HG03039 (cell line): ENCODE data around the gene ATXN7.

ENCODE experiments used
- ATAC-seq: cut with Tn5 transposase; IDR thresholded peaks from one replicate; pipeline ENCODE4 v1.9.1; 2021; ENCODE audit warnings: mild to moderate bottlenecking, moderate library complexity; ENCODE audit not compliant: unreplicated experiment

ATXN7 gene

DNA sequence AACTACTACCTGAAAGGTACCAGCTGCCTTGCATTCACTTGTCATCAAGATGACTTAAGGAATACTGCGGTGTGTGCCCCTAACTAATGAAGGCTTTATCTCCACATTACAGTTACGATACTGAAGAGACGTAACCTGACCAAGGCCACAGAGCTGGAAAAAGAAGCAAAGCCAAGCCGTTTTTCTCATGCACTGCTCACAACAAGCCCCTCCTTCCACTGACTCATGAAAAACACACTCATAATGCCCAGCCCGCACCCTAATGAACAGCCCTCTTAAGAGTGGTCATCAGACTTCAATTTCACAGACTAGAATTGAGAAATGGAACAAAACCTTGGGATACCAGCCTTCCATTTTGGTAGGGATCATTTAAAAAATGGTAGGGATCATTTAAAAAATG lies 148.0 kb downstream of the ATXN7 start:
- ATAC-seq: no peak

DNA sequence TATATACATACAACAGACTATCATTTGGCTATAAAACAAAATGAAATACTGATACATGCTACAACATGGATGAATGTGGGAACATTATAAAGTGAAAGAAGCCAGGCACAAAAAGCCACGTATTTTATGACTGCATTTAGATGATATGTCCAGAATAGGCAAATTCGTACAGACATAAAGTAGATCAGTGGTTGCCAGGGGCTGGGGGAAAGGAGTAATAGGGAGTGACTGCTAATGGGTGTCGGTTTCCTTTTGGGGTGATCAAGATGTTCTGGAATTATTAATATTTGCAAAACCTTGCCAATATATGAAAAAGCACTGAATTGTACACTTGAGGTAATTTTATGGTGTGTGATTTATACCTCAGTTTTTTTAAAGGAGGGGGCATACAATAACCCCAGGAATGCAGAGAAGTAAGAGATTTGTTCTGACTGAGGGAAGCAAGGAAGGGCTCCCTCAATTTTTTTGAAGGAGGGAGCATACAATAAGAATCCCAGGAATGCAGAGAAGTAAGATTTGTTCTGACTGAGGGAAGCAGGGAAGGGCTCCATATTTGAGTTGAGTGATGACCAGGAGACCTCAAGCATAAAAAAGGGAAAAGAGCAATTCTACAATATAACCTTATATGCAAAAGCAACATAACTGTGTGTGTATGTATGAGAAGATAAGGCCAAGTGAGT lies 153.4 kb downstream of the ATXN7 start:
- ATAC-seq: no peak

DNA sequence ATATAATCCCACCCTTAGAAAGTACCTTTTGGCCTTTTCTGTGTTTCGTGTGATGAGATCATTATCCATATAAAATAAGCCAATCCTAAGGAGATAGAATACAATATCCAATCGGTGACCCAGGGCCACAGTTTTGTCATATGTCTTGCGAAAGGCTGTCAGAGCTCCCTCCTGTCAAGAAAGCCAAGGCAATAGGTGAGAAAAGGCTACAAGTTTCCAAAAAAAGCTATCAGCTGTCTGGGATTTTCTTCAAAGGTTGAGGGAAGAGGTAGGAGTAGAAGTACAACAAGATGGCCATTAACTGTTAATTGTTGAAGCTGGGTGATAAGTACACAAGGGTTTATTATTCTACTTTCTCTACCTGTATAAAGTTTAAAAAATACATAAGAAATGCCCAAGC lies 155.6 kb downstream of the ATXN7 start:
- no peak for ATAC-seq

DNA sequence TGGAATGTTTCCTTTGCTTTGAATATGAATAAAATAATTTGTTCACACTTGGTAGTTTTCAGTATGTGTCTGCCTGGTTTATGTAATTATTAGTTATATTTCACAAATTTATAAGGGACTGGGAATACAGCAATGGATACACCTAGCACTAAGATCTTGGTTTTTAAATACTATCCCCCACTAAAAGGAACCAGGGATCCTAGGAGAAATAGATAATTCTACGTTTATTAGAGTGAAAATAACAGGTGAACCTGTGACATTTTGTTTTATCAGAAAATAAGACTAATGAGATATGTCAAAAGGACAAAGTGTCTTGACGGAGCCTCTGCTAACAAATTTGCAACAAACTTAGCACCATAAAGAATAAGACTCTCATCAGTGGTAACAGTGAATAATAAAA lies 156.2 kb downstream of the ATXN7 start:
- no peak for ATAC-seq

DNA sequence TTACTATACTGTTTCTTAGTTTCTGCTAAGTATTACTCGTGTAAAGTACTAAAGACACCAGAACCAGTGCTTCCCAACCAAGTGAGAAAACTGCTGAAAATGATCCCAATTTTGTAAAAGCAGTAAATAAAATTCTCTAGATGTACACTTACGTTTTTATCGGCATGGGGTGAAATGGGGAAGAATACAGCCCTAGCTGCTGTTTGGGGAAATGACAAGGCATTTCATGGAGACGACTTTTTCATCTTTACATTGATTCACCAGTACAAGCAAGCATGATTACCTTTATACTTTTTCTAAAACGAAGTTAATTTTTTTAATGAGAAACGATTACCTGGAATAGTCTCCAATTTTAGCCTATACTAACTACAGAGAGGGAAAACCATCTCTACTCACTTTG lies 158.3 kb downstream of the ATXN7 start:
- ATAC-seq: no peak

DNA sequence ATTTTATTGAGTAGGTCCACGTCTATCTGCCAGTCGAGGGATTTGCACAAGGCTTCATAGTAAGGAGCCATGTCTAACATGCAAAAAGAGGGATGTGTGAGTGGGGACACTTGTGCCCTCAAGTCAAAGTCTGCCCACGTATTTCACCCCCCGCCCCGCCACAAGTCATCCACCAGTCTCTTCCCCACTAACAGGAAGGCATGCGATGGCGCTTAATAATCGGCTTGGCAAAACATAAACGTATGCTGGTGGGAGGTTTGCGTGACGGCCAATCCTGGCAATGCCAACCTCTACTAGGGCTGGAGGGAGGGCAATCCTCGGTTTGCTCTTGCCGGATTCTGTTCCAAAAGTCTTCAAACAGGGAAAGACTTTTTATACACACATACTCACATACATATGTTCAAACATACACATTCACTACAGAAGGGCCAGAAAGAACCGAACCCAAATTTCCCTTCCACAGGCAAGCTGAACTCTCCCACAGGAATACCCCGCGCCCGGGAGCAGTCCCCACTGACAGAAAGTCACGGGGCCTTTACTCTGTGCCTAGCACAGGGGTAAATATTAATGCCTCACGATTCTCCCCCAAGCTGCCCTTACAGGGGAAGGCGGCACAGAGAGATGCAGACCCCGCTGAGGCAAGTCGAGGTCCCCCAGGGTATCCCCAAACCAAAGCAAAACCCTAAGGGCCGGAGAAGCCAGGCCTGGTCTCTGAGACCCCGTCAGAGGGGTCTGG lies 159.0 kb downstream of the ATXN7 start:
- no peak for ATAC-seq

DNA sequence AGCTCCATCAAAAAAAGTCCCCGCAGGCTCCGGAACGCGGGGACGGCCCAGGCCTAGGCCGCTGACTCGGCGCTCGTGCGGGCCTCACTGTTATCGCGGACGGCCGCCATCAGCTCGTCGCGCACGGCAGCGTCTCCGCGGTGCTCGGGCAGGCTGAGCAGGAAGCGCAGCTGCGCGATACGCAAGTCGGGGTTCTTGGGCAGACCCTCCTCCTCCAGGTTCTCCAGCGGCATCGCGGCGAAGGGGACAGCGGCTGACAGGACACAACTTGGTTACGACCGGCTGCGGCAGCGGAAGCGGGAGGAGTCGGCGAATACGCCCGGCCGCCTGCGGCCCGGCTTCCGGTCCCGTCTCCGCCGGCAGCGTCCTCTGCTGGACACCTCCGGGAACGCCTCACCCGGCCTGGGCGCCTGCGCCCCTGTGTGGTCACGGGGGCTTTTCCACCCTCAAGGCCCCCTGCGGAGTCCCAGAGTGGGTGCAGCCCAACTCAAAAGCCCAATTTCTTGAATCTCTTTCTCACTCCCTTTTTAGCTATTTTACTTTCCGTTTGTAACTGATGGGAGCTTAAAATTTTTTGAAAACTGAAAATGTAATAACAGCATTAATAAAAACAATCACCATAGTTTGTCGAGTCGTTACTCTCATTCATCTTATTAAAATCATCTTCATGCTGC lies 159.7 kb downstream of the ATXN7 start, which contains the start of gene PSMD6:
PSMD6 (minus strand) TSS at position 308 of the 674 bp plus-strand sequence; CDS start at position 233, 75 bp downstream.
- ATAC-seq: peak; percentile 99

DNA sequence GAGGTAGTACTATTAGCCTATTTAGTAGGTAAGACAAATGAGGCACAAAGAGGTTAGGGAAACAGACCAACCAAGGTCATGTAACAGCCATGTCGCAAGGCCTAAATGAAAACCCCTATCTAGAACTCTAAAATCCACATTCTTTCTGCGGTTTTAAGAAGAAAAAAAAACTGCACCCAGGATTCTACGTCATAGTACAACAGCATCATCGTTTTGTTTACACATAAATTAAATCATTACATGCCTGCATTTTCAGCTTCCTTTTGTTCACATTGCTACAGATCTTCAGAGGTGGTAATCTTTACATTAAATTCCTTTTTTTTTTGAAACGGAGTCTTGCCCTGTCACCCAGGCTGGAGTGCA lies 160.2 kb downstream of the ATXN7 start:
- ATAC-seq: no peak

DNA sequence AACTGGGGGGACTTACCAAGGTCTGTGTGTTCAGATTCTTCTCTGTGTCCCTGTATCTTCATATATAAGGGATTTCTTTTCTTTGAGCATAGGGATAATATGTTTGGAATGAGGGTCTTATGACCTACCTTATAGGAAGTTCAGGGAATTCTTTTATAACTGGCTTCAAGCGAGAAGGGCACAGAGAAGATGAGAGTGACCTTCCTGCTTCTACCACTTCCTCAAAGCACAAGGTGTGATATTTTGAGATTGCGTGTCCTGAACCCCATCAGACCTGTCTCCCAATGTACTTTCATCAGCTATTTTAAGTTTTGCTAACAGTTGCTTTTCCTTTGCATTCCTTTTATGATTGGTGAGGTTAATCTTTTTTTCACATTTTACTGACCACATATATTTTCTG lies 162.7 kb downstream of the ATXN7 start:
- ATAC-seq: no peak

DNA sequence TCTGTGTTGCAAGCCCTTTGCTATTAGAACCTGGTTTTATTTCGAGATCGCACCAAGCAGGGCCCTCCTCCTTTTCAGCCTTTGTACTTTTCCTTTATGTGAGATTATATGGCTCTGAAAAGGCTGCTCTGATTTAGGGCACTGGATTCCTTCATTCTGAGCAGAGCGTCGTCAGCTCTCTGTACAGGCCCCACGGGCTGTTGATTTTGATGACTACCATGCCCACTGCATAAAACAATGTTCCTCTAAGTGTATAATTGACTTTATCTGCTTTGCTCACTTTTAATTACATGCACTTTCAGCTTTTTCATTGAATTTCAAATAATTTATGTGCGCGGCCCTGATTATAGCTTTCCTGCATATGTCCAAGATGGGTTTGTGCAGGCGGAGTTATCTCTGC lies 164.0 kb downstream of the ATXN7 start:
- no peak for ATAC-seq

DNA sequence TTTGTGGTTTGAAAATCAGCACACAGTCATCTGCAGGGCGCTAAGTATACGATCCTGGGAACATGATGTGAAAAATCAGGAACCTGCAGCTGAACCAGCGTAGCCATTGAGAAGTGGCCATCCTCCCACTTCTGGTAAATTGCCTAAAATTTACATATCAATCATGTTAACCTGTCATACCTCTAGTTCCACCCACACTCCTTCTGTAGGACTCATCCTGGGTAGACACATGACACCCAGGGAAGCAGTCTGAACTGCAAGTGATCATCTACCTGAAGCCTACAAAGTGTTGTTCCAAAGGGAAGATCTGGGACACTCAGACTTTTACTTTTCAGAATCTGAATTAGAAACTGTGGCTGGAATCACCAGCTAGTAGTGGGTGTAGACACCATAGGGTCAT lies 165.1 kb downstream of the ATXN7 start:
- ATAC-seq: no peak

DNA sequence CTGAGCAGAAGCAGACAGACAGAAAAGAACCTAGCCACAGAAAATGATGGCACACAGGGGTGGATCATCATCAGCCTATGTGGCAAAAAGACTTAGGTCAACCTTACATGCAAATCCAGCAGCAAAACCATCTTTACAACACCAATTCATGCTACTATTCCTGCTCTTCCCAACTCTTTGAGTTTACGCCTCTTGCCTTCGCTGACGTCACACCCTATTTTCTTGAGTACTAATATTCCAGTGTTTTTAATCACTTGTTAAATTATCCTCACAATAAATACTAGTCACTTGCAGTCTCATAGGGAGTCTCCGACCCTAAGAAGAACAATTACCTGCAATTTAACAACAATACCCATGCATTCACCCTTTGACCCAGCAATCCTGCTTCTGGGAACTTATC lies 165.6 kb downstream of the ATXN7 start:
- no peak for ATAC-seq

DNA sequence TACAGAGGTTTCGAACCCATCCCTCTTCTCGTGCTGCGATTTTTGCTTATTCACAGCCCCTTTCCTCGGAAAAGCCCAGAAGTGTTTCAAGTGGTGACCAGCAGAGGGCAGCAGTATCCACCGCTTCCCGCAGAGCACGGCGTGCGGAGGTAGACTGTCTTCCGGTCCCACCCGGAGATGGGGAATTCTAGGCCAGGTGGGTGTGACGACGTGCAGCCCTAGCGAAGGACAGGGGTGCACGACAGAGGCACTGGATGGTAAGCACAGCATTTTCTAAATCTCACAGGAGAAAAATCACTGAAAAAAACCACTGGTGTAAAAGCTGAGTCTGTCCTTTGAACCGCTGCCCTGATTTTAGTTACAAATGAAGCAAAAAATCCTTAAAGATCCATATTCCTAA lies 167.1 kb downstream of the ATXN7 start:
- peak; percentile 97 for ATAC-seq

DNA sequence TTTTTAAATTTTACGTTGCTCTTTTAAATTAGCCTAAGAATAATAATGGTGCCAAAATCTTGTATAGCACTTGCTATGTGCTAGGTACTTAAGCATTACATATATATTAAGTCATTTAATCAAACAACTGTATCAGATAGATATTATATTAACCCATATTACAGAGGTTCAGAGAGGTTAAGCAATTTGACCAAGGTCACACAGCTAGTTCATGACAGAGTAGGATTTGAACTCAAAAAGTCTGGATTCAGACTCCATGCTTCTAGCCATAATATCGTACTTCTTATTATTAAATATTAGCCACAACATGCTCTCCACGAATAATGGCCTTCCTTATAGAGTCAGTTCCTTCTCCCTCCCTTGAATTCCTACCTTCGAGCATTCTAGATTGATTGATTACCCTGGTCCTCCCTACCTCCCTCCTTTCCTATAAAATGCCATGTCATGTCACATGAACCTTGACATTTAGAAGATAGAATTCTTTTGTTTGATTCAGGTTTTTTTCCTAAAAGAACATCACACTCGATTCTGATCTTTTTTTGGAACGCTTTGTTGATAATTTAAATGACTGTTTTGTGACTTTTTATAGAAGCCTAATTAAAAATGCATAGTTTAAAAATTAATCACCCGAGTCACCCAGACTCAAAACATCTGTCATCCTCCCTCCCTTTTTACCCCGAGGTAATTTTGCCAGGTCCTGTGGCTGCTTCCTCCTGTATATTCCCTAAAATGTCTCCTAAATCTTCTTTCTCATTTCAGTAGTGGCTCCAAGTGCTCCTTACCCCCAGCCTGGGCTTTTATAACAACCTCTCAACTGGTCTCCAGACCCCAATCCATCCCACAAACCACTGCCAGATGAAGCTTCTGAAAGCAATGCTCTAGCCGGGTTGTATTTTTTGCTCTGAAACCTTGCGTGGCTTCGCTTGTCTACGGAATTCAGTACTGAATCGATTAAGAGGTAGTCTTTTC lies 168.2 kb downstream of the ATXN7 start:
- ATAC-seq: no peak

DNA sequence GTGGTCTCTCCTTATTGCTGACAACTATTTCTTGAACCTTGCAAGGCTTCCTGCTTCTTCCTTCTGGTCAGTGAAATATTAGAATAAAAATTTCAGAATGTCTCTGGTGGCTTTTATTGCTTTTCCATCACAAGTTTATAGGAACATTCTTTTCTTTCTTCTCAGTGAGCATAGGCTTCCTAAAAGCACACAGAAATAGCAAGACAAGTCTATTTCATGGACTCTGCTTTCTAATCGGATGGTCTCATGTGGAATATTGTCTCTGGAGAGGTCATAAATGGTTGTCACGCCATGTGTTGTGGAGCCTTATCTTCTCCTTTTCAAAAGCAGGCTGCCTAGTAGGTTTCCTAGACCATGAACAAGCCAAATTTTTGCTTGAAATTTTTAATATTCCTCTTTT lies 169.4 kb downstream of the ATXN7 start:
- no peak for ATAC-seq

DNA sequence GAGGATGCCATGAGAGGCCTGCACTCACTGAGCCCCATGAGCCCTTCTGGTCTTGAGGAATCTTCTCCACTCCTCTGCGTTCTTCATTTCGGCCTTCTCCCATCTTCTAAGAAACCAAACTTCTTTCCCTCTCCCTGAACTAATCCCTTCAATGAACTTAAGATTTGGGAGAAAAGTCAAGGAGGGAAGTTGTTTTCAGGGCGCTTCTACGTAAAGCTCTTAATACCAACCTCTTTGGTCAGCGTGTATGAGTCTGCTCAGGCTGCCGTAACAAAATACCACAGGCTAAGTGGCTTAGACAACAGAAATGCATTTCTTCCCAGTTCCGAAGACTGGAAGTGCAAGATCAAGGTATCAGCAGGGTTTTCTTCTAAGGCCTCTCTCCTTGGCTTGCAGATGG lies 173.4 kb downstream of the ATXN7 start:
- no peak for ATAC-seq

DNA sequence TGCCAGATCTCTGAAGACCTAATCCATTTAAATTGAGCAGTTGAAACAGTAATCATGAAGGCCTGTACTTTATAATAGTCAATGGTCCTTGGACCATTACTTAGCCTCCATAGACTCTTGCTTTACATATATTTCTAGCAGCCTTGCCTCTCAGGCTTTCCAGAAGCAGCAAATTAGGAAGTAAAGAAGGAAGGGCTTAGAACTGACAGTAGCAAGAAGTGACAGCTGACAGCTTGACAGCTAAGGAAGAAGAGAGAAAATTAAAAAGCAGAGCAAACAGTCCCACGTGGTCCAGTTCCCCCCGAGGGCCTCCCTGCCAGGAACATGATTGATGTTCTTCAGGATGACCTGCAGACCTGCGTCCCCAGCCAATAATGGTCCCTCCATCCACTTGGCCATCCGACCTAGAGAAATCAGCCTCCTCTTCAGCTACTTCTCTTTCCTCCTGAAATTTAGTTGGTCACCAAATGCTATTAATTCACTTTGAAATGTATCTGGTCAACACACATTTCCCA lies 174.6 kb downstream of the ATXN7 start:
- no peak for ATAC-seq

DNA sequence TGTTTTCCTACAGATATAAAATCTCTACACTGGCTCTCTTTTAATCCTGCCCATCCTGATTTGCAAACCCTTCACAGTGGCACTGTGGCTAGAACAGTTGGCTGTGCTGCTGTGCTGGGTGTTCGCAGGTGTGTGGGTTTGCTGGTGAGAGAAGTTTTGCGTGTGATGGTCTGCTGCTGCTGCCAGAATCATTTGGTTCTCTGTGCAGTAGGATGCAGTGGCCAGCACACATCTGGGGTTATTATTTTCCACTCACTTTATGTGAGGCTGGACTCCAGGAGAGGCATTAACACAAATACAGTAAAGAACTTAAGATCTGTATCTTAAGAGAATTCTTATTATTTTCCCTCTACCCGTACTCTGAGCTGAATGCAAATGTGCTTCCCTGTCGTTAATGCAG lies 175.7 kb downstream of the ATXN7 start:
- ATAC-seq: no peak

DNA sequence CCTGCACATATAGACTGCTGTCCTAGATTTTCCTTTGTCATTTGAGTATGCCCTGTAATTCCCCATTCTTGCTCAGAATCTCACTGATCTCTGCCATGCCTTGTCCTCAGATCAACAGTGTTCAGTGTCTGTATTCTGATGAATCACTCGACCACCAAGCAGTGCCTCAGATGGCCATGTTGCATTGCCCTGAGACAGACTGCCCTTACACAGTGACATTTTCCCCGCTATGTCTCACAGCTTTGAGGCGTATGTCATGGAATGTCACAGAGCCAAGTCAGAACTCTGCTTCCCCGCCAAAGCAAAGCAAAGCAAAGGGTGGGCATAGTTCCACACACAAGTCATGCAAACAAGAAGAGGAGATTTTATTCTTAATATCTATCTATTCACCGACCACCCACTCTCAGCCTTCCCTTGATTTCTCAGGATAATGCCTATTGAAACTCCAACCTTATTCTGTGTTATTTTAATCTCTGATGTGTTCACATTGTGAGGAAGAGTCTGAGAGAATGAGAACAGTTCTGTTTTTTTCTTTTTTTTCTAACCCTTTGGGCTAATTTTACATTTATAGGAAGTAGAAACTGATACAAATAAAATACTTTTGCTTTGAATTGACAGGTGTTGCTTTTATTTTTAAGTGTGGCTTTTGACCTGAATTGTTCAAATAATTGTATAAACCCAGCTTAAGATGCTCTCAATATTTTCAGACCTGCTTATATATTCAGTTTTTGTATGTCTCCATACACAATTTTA lies 176.5 kb downstream of the ATXN7 start:
- ATAC-seq: no peak

DNA sequence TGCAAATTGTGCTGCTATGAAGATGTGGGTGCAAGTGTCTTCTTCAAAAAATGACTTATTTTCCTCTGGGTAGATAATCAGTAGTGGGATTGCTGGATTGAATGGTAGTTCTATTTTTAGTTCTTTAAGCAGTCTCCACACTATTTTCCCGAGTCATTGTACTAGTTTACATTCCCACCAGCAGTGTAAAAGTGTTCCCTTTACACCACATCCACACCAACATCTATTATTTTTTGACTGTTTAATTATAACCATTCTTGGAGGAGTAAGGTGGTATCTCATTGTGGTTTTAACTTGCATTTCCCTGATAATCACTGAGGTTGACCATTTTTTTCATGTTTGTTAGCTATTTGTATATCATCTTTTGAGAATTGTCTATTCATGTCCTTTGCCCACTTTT lies 179.3 kb downstream of the ATXN7 start:
- no peak for ATAC-seq
